ENCODE measurements around the gene SLC17A7. TPM values are rescaled to one million over a fixed set of nuclear protein-coding genes. Genes with fewer than 3 reads are reported as not detected.

SLC17A7 gene
- total and polyA plus RNA-seq, 2 of the 13 experiments (the other 11 are each of a cell fraction or from before 2014, with no cell fraction given): 0.32 TPM; not detected in 1

DNA sequence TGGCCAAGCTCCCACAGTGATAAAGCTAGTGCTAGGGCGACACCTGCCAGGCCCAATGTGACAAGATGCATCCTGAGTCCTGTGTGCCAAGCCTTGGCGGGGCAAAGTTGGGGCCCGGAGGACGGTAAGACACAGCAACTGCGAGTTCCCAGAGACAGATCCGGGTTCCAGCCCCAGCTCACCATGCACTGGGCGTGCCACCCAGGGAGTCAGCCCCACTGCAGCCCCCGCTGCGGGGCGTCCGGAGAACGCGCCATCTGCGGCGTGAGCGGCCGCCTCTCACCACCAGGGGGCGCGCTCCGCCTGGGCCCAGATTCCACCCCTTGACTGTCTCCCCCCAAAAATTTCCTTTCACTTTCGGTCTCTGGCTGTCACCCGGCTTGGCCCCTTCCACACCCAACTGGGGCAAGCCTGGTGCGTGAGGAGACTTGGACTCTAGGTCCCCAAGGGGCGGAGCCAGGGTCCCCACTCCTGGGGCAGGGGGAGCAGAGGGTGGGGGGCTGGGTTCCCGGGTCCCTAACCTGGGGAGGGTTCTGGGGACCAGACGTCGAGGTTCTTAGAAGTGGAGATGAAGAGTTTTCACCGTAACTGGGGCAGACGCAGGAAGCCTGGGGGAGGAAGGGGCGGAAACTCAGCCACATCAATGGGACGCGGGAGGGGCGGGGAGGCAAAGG is 32.7 kb upstream of the SLC17A7 start, which contains the start of gene FLT3LG (continued):
- TF ChIP-seq, protein P1, sequence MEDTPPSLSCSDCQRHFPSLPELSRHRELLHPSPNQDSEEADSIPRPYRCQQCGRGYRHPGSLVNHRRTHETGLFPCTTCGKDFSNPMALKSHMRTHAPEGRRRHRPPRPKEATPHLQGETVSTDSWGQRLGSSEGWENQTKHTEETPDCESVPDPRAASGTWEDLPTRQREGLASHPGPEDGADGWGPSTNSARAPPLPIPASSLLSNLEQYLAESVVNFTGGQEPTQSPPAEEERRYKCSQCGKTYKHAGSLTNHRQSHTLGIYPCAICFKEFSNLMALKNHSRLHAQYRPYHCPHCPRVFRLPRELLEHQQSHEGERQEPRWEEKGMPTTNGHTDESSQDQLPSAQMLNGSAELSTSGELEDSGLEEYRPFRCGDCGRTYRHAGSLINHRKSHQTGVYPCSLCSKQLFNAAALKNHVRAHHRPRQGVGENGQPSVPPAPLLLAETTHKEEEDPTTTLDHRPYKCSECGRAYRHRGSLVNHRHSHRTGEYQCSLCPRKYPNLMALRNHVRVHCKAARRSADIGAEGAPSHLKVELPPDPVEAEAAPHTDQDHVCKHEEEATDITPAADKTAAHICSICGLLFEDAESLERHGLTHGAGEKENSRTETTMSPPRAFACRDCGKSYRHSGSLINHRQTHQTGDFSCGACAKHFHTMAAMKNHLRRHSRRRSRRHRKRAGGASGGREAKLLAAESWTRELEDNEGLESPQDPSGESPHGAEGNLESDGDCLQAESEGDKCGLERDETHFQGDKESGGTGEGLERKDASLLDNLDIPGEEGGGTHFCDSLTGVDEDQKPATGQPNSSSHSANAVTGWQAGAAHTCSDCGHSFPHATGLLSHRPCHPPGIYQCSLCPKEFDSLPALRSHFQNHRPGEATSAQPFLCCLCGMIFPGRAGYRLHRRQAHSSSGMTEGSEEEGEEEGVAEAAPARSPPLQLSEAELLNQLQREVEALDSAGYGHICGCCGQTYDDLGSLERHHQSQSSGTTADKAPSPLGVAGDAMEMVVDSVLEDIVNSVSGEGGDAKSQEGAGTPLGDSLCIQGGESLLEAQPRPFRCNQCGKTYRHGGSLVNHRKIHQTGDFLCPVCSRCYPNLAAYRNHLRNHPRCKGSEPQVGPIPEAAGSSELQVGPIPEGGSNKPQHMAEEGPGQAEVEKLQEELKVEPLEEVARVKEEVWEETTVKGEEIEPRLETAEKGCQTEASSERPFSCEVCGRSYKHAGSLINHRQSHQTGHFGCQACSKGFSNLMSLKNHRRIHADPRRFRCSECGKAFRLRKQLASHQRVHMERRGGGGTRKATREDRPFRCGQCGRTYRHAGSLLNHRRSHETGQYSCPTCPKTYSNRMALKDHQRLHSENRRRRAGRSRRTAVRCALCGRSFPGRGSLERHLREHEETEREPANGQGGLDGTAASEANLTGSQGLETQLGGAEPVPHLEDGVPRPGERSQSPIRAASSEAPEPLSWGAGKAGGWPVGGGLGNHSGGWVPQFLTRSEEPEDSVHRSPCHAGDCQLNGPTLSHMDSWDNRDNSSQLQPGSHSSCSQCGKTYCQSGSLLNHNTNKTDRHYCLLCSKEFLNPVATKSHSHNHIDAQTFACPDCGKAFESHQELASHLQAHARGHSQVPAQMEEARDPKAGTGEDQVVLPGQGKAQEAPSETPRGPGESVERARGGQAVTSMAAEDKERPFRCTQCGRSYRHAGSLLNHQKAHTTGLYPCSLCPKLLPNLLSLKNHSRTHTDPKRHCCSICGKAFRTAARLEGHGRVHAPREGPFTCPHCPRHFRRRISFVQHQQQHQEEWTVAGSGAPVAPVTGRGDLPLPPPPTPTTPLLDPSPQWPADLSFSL (CRISPR knock-in tag; IDR thresholded peaks at IDR 0.05): no peak
- TF ChIP-seq, protein P2, sequence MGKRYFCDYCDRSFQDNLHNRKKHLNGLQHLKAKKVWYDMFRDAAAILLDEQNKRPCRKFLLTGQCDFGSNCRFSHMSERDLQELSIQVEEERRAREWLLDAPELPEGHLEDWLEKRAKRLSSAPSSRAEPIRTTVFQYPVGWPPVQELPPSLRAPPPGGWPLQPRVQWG (CRISPR knock-in tag; IDR thresholded peaks at IDR 0.05; ENCODE audit: borderline replicate concordance, low read depth): no peak
- TF ChIP-seq SIX4 (CRISPR knock-in tag; IDR thresholded peaks at IDR 0.05) (no peak), ZNF180 (CRISPR knock-in tag; IDR thresholded peaks at IDR 0.05; ENCODE audit: borderline replicate concordance, low read depth) (no peak), ZNF75D (CRISPR knock-in tag; IDR thresholded peaks at IDR 0.05; ENCODE audit: borderline replicate concordance) (no peak), ZNF564 (CRISPR knock-in tag; IDR thresholded peaks at IDR 0.05) (no peak), ZNF780A (CRISPR knock-in tag; IDR thresholded peaks at IDR 0.05) (no peak)
- TF ChIP-seq, protein P3, sequence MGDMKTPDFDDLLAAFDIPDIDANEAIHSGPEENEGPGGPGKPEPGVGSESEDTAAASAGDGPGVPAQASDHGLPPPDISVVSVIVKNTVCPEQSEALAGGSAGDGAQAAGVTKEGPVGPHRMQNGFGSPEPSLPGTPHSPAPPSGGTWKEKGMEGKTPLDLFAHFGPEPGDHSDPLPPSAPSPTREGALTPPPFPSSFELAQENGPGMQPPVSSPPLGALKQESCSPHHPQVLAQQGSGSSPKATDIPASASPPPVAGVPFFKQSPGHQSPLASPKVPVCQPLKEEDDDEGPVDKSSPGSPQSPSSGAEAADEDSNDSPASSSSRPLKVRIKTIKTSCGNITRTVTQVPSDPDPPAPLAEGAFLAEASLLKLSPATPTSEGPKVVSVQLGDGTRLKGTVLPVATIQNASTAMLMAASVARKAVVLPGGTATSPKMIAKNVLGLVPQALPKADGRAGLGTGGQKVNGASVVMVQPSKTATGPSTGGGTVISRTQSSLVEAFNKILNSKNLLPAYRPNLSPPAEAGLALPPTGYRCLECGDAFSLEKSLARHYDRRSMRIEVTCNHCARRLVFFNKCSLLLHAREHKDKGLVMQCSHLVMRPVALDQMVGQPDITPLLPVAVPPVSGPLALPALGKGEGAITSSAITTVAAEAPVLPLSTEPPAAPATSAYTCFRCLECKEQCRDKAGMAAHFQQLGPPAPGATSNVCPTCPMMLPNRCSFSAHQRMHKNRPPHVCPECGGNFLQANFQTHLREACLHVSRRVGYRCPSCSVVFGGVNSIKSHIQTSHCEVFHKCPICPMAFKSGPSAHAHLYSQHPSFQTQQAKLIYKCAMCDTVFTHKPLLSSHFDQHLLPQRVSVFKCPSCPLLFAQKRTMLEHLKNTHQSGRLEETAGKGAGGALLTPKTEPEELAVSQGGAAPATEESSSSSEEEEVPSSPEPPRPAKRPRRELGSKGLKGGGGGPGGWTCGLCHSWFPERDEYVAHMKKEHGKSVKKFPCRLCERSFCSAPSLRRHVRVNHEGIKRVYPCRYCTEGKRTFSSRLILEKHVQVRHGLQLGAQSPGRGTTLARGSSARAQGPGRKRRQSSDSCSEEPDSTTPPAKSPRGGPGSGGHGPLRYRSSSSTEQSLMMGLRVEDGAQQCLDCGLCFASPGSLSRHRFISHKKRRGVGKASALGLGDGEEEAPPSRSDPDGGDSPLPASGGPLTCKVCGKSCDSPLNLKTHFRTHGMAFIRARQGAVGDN (CRISPR knock-in tag; IDR thresholded peaks at IDR 0.05): peak; percentile 75
- TF ChIP-seq, protein P4, sequence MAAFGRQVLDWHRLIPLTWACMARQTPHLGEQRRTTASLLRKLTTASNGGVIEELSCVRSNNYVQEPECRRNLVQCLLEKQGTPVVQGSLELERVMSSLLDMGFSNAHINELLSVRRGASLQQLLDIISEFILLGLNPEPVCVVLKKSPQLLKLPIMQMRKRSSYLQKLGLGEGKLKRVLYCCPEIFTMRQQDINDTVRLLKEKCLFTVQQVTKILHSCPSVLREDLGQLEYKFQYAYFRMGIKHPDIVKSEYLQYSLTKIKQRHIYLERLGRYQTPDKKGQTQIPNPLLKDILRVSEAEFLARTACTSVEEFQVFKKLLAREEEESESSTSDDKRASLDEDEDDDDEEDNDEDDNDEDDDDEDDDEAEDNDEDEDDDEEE (CRISPR knock-in tag; IDR thresholded peaks at IDR 0.05): no peak
- TF ChIP-seq, protein P5, sequence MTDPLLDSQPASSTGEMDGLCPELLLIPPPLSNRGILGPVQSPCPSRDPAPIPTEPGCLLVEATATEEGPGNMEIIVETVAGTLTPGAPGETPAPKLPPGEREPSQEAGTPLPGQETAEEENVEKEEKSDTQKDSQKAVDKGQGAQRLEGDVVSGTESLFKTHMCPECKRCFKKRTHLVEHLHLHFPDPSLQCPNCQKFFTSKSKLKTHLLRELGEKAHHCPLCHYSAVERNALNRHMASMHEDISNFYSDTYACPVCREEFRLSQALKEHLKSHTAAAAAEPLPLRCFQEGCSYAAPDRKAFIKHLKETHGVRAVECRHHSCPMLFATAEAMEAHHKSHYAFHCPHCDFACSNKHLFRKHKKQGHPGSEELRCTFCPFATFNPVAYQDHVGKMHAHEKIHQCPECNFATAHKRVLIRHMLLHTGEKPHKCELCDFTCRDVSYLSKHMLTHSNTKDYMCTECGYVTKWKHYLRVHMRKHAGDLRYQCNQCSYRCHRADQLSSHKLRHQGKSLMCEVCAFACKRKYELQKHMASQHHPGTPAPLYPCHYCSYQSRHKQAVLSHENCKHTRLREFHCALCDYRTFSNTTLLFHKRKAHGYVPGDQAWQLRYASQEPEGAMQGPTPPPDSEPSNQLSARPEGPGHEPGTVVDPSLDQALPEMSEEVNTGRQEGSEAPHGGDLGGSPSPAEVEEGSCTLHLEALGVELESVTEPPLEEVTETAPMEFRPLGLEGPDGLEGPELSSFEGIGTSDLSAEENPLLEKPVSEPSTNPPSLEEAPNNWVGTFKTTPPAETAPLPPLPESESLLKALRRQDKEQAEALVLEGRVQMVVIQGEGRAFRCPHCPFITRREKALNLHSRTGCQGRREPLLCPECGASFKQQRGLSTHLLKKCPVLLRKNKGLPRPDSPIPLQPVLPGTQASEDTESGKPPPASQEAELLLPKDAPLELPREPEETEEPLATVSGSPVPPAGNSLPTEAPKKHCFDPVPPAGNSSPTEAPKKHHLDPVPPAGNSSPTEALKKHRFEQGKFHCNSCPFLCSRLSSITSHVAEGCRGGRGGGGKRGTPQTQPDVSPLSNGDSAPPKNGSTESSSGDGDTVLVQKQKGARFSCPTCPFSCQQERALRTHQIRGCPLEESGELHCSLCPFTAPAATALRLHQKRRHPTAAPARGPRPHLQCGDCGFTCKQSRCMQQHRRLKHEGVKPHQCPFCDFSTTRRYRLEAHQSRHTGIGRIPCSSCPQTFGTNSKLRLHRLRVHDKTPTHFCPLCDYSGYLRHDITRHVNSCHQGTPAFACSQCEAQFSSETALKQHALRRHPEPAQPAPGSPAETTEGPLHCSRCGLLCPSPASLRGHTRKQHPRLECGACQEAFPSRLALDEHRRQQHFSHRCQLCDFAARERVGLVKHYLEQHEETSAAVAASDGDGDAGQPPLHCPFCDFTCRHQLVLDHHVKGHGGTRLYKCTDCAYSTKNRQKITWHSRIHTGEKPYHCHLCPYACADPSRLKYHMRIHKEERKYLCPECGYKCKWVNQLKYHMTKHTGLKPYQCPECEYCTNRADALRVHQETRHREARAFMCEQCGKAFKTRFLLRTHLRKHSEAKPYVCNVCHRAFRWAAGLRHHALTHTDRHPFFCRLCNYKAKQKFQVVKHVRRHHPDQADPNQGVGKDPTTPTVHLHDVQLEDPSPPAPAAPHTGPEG (CRISPR knock-in tag; IDR thresholded peaks at IDR 0.05): no peak
